Right hindlimb (tissue), 1 donor: ENCODE measurements around the gene DNAJB1.

ENCODE experiments used
- DNase-seq: peaks from one replicate; pipeline ENCODE4 v3.0.0-alpha.2; 2018

The DNAJB1 gene

GRCh38 chr19:14472202-14472938 lies 45.8 kb downstream of the DNAJB1 start:
- peak; percentile 79 for DNase-seq

GRCh38 chr19:14471436-14472187 lies 46.6 kb downstream of the DNAJB1 start:
- no peak for DNase-seq

- DNase-seq, result no peak
These were observed 47.9 kb downstream of the DNAJB1 start for GRCh38 chr19:14470031-14470876.

GRCh38 chr19:14467816-14468215 lies 50.4 kb downstream of the DNAJB1 start:
- no peak for DNase-seq

GRCh38 chr19:14467391-14467790 lies 50.8 kb downstream of the DNAJB1 start:
- no peak for DNase-seq
